ENCODE measurements around the gene C12orf76.

DNA sequence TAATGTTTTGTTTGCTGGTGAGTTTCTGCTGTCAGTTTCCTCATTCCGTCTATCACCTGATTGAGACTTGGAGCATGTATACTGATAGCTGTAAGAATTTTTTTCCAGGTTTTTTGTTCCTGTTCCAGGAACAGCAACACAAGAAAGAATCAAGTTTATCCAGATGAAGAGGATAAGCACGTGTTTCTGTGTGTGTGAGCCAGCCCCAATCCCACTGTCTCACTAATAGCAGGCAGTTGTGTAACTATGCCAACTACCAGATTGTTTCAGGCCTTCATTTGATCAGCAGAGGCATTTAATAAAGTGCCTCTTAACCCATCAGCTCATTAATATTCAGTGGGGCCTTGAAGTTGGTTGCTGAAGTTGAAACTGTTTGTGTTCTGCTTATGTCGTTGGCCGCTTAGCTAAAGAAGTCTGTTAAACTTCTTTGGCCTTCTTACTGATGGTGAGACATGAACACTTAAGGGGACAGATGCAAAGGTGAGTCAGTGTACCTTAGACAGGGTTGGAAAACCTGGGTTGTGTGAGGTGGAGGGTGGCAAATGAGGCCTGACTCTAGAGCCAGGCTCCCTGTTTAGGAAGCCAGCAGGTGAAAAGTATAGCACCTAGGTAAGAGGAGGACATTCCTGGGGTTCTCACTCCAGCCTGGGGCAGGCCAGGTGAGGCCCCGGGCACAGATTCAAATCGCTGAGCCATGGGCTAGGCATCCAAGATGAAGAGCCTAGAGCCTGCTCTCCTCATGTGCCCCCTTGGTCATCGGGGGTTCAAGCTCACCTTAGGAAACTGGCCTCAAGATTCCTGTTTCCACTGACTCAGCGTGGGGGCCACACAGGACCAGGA is 45.4 kb downstream of the C12orf76 start:
- TF ChIP-seq, protein P1, sequence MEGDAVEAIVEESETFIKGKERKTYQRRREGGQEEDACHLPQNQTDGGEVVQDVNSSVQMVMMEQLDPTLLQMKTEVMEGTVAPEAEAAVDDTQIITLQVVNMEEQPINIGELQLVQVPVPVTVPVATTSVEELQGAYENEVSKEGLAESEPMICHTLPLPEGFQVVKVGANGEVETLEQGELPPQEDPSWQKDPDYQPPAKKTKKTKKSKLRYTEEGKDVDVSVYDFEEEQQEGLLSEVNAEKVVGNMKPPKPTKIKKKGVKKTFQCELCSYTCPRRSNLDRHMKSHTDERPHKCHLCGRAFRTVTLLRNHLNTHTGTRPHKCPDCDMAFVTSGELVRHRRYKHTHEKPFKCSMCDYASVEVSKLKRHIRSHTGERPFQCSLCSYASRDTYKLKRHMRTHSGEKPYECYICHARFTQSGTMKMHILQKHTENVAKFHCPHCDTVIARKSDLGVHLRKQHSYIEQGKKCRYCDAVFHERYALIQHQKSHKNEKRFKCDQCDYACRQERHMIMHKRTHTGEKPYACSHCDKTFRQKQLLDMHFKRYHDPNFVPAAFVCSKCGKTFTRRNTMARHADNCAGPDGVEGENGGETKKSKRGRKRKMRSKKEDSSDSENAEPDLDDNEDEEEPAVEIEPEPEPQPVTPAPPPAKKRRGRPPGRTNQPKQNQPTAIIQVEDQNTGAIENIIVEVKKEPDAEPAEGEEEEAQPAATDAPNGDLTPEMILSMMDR (conservative IDR thresholded peaks at IDR 0.05), result no peak
- no peak for TF ChIP-seq ZFX (IDR thresholded peaks at IDR 0.05)
